ENCODE data around the gene SYNJ1.

SYNJ1 gene

DNA sequence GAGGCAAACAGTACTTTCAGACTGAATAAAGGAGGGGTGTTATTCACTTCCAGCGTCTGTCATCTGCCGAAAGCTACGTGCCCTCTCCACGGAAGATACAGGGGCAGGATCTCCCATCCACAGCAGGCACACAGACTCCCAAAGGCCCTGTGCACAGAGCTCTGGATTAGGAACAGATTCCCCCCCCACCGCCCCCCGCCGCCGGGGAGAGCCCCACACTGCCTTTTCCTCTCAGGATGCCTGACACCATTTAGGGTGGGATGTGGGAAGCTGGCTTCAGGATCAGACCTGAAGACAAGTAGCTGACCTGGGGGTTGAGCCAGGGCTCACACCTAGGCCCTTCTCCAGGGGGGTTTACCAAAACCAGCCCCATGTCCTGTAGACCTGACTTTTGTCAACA lies 134.1 kb downstream of the SYNJ1 start:
- no peak for DNase-seq (ENCODE audit: low spot score)
- TF ChIP-seq, protein P1, sequence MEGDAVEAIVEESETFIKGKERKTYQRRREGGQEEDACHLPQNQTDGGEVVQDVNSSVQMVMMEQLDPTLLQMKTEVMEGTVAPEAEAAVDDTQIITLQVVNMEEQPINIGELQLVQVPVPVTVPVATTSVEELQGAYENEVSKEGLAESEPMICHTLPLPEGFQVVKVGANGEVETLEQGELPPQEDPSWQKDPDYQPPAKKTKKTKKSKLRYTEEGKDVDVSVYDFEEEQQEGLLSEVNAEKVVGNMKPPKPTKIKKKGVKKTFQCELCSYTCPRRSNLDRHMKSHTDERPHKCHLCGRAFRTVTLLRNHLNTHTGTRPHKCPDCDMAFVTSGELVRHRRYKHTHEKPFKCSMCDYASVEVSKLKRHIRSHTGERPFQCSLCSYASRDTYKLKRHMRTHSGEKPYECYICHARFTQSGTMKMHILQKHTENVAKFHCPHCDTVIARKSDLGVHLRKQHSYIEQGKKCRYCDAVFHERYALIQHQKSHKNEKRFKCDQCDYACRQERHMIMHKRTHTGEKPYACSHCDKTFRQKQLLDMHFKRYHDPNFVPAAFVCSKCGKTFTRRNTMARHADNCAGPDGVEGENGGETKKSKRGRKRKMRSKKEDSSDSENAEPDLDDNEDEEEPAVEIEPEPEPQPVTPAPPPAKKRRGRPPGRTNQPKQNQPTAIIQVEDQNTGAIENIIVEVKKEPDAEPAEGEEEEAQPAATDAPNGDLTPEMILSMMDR (IDR thresholded peaks at IDR 0.05; ENCODE audit: extremely low read depth, missing control alignments): no peak

DNA sequence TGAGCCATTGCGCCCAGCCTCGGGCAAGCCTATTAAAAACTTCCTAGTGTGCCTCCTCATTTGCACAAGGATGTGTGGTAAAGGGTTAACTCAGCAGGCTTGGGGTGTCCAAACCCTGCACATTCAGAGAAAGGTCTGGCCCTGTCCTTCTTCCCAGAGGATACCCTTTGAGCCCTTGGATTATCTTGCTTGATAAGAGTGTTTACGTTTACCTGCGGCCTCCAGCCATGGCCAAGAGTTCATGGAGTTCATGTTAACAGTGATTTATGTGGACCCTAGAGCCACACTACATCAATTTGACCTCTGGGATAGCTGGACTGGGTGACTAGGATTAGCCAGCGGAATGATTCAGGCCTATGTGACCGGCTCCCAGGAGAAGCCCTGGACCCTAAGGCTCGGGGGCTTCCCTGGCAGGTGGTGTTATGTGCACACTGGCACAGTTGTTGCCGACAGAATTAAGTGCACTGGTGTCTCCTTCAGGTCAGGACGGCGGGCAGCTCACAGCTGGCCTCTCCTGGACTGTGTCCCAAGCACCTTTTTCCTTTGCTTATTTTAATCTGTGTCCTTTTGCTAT lies 134.8 kb downstream of the SYNJ1 start:
- no peak for DNase-seq (ENCODE audit: low spot score)
- TF ChIP-seq, protein P1 (IDR thresholded peaks at IDR 0.05; ENCODE audit: extremely low read depth, missing control alignments): no peak

DNA sequence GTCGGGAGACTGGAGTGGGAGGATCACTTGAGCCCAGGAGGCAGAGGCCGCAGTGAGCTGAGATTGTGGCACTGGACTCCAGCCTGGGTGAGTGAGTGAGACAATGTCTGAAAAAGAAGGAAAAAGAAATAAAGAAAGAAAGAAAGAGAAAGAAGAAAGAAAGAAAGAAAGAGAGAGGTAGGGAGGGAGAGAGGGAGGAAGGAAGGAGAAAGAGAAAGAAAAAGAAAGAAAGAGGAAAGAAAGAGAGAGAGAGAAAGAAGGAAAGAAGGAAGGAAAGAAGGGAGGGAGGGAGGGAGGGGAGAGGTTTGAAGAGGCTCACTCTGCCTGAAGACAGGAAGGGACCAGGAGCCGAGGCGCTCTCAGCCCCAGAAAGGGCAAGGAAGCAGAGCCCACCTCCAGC lies 137.7 kb downstream of the SYNJ1 start:
- TF ChIP-seq, protein P1 (IDR thresholded peaks at IDR 0.05; ENCODE audit: extremely low read depth, missing control alignments): no peak
- no peak for DNase-seq (ENCODE audit: low spot score)

DNA sequence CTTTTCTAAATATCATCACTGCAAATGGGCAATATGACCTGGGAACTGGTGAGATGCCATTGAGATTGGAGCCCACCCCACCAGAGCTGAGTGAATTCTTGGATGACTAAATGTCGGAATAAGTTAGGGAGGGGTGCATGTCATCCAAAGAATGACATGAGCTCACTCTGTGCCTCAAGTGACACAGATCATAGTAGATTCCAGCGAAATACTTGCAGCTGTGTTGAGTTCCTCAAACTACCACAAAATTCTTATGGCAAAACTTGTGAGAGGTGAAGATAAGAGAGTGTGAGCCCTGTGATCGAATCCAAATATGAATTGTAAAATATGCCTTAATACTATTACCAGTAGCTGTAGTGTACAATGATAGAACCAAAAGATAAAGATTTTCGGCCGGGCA lies 140.2 kb downstream of the SYNJ1 start:
- DNase-seq (ENCODE audit: low spot score): no peak
- TF ChIP-seq, protein P1 (IDR thresholded peaks at IDR 0.05; ENCODE audit: extremely low read depth, missing control alignments): no peak

DNA sequence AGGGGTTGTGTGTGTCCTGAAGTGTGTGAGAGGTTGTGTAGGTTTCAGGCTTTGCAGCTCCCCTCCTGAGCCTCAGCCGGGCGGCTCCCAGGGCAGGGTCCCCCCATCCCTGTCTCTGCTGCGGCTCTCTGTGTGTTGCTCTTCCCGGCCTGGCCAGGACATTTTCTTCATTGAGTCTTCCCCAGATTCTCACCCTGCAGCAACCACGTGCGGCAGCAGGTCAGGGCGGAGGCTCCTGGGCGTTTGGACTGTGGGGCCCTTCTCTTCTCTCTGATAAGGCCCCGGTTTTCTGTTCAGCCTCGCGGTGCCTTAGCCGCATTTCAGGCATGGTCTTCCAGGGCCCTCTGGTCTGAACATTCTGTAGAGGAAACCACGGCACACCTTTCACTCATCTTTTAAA lies 140.7 kb downstream of the SYNJ1 start:
- no peak for DNase-seq (ENCODE audit: low spot score)
- TF ChIP-seq, protein P1 (IDR thresholded peaks at IDR 0.05; ENCODE audit: extremely low read depth, missing control alignments): no peak

DNA sequence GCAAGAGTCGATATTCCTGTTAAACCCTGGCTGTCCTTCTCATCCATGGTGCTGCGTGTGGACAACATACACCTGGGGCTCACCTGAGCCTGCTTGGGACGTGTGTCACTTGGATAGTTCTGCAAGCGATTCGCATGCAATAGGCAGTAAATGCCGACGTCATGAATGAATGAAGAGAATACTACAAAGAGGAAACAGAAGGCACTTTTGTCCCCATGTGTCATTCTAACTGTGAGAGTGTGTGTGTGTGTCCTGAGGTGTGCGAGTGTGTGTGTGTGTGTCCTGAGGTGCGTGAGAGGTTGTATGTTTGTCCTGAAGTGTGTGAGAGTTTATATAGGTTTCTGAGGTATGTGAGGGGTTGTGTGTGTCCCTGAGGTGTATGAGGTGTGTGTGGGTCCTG lies 141.8 kb downstream of the SYNJ1 start:
- TF ChIP-seq, protein P1 (IDR thresholded peaks at IDR 0.05; ENCODE audit: extremely low read depth, missing control alignments): no peak
- DNase-seq (ENCODE audit: low spot score): no peak

DNA sequence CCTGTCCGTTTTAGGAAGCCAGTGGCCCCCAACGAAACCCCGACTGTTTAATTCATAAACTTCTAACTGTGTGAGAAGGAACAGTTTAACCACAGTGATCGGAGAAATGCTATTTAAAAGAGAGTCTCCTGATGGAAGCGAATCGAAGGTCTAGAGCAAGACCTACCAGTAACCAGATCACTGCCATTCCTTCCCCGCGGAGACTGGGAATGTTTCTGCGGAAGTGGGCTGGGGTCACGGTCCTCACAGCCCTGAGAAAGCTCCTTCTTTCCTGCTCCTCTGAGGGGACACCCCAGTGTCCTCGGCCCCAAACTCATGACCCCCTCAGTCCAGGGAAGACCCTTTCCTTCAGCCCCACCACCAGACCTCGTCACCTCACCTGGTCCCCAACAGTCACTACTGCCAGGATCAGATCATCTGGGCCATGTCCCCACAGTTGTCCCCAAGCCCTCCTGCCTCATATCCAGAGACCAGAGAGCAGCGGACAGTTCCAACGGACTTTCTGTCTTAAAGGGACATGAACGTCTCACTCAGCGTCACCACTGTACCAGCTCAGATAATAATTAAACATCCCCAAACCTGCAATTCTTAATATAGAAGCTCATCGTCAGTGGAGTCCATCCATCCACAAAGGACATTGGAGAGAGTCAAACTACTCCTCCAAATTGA lies 142.6 kb downstream of the SYNJ1 start, which contains the start of gene TCP10L:
TCP10L (minus strand) TSS at position 482 of the 669 bp plus-strand sequence. CDS start 1,219 bp downstream, outside the sequence.
- DNase-seq (ENCODE audit: low spot score): no peak
- TF ChIP-seq, protein P1 (IDR thresholded peaks at IDR 0.05; ENCODE audit: extremely low read depth, missing control alignments): no peak
